Measurements from ENCODE around the gene RTRAF. TPM values are rescaled to one million over a fixed set of nuclear protein-coding genes. Genes with fewer than 3 reads are reported as not detected.

RTRAF gene
- polyA plus RNA-seq, 1 donor (not counting 4 experiments of a cell fraction or from before 2014, with no cell fraction given), result 255 TPM

DNA sequence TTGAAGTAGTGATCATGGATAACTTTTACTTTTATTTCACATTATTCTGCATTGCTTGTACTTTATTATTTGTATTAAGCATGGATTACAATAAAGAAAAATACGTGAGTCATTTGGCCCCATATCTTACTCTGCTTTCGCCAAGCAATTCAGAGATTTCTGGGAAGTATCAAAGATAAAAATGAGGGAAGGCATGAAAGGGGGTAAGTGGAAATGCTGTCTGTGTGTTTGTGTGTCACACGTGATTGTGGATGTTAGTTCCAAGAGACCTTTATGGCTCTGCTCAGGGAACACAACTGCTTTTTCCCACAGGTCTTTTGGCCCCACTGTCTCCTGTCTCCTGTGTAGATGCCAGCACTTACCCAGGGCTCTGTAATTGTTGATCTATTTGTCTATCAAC, 69.0 kb downstream of the RTRAF start:
- no peak overlapping the region for H2AFZ ChIP-seq (ENCODE audit: control insufficient read depth, low read length)
- FAIRE-seq, result no peak
- dilution Hi-C loops (cut with MboI; ENCODE audit: extremely low pct_ligation_motif_present, low sequenced_read_pairs), result no loop called here

DNA sequence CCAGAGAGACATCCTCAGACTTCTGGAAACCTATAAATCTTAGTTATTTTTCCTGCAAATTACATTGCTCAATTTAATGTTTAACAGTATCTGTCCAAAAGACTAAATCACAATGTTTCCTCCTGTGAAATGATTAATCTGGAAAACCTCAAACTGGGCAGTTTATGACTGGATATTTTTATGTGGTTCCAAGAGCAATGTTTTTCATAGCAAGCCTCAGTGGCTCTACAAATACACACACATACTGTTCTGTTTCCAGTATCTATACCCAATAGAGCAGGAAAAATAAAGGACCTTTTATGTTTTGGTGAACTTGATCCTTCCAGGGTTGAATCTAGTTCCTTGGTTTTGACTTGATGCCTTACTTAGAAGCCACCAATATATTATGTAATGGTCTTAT, 70.3 kb downstream of the RTRAF start:
- no peak overlapping the region for H3K27ac ChIP-seq (ENCODE audit: control insufficient read depth, insufficient read depth, low read length)
- dilution Hi-C loops (cut with MboI; ENCODE audit: extremely low pct_ligation_motif_present, low sequenced_read_pairs), result no loop called here

More for the DNA sequence above, 69.0 kb downstream of the RTRAF start:
- Histone ChIP-seq H3K27me3 (ENCODE audit: control insufficient read depth, extremely low read depth, insufficient read depth, low read length) (peaks cover 18% of the 10 kb centered on the region), H4K20me1 (ENCODE audit: control insufficient read depth, extremely low read depth, insufficient read depth, low read length) (no peaks in the 10 kb centered on the region), H3K27ac (ENCODE audit: control insufficient read depth, insufficient read depth, low read length) (no peak overlapping the region), H3K4me2 (ENCODE audit: control insufficient read depth, extremely low read depth, insufficient read depth, low read depth, low read length) (no peak overlapping the region), H3K36me3 (ENCODE audit: control insufficient read depth in 2 of 2, extremely low read depth in 1 of 2, insufficient read depth in 2 of 2, low read length in 2 of 2) (peaks cover 0 to 2% of the 10 kb centered on the region in 2 experiments), H3K4me3 (ENCODE audit: control insufficient read depth in 2 of 3, extremely low read depth in 1 of 3, insufficient read depth in 2 of 3, low read depth in 1 of 3, low read length in 3 of 3) (no peak overlapping the region), H3K9me3 (ENCODE audit: control insufficient read depth, low read depth, low read length) (no peaks in the 10 kb centered on the region), H3K9me1 (ENCODE audit: control insufficient read depth, extremely low read depth, insufficient read depth, low read length) (no peaks in the 10 kb centered on the region), H3K79me2 (ENCODE audit: control insufficient read depth, insufficient read depth, low read length) (no peaks in the 10 kb centered on the region), H3K9ac (ENCODE audit: control insufficient read depth, extremely low read depth, insufficient read depth, low read length) (no peak overlapping the region), H3K4me1 (ENCODE audit: control insufficient read depth, extremely low read depth, insufficient read depth, low read length) (no peaks in the 10 kb centered on the region)
- TF ChIP-seq, protein P1, sequence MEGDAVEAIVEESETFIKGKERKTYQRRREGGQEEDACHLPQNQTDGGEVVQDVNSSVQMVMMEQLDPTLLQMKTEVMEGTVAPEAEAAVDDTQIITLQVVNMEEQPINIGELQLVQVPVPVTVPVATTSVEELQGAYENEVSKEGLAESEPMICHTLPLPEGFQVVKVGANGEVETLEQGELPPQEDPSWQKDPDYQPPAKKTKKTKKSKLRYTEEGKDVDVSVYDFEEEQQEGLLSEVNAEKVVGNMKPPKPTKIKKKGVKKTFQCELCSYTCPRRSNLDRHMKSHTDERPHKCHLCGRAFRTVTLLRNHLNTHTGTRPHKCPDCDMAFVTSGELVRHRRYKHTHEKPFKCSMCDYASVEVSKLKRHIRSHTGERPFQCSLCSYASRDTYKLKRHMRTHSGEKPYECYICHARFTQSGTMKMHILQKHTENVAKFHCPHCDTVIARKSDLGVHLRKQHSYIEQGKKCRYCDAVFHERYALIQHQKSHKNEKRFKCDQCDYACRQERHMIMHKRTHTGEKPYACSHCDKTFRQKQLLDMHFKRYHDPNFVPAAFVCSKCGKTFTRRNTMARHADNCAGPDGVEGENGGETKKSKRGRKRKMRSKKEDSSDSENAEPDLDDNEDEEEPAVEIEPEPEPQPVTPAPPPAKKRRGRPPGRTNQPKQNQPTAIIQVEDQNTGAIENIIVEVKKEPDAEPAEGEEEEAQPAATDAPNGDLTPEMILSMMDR (optimal IDR thresholded peaks at IDR 0.05 in 1 of 3, IDR thresholded peaks at IDR 0.05 in 1 of 3, conservative IDR thresholded peaks at IDR 0.05 in 1 of 3; ENCODE audit: extremely low read depth in 1 of 3, insufficient read depth in 2 of 3, low read length in 3 of 3), result no peak
- TF ChIP-seq EZH2 (IDR thresholded peaks at IDR 0.05; ENCODE audit: low read length), result no peak
- DNase-seq (ENCODE audit: low read depth, low spot score), result no peak

More for the DNA sequence above, 70.3 kb downstream of the RTRAF start:
- no peaks in the 10 kb centered on the region for H3K36me3 ChIP-seq (ENCODE audit: control insufficient read depth in 2 of 2, extremely low read depth in 1 of 2, insufficient read depth in 2 of 2, low read length in 2 of 2)
- no peak overlapping the region for H3K9ac ChIP-seq (ENCODE audit: control insufficient read depth, extremely low read depth, insufficient read depth, low read length)
- H3K4me2 ChIP-seq (ENCODE audit: control insufficient read depth, extremely low read depth, insufficient read depth, low read depth, low read length), result no peak overlapping the region
- FAIRE-seq (no peak), DNase-seq (ENCODE audit: low read depth, low spot score) (no peak)
- TF ChIP-seq, protein P1 (optimal IDR thresholded peaks at IDR 0.05 in 1 of 3, IDR thresholded peaks at IDR 0.05 in 1 of 3, conservative IDR thresholded peaks at IDR 0.05 in 1 of 3; ENCODE audit: extremely low read depth in 1 of 3, insufficient read depth in 2 of 3, low read length in 3 of 3), result no peak
- no peak for TF ChIP-seq EZH2 (IDR thresholded peaks at IDR 0.05; ENCODE audit: low read length)
- H4K20me1 ChIP-seq (ENCODE audit: control insufficient read depth, extremely low read depth, insufficient read depth, low read length), result no peaks in the 10 kb centered on the region
- no peaks in the 10 kb centered on the region for H3K9me3 ChIP-seq (ENCODE audit: control insufficient read depth, low read depth, low read length)
- H3K9me1 ChIP-seq (ENCODE audit: control insufficient read depth, extremely low read depth, insufficient read depth, low read length), result no peaks in the 10 kb centered on the region
- H3K4me1 ChIP-seq (ENCODE audit: control insufficient read depth, extremely low read depth, insufficient read depth, low read length), result no peaks in the 10 kb centered on the region
- H2AFZ ChIP-seq (ENCODE audit: control insufficient read depth, low read length), result no peak overlapping the region
- H3K79me2 ChIP-seq (ENCODE audit: control insufficient read depth, insufficient read depth, low read length), result no peaks in the 10 kb centered on the region
- H3K27me3 ChIP-seq (ENCODE audit: control insufficient read depth, extremely low read depth, insufficient read depth, low read length), result peaks cover 18% of the 10 kb centered on the region
- H3K4me3 ChIP-seq (ENCODE audit: control insufficient read depth in 2 of 3, extremely low read depth in 1 of 3, insufficient read depth in 2 of 3, low read depth in 1 of 3, low read length in 3 of 3), result no peak overlapping the region
